ENCODE results near the gene ZDHHC8.

DNA sequence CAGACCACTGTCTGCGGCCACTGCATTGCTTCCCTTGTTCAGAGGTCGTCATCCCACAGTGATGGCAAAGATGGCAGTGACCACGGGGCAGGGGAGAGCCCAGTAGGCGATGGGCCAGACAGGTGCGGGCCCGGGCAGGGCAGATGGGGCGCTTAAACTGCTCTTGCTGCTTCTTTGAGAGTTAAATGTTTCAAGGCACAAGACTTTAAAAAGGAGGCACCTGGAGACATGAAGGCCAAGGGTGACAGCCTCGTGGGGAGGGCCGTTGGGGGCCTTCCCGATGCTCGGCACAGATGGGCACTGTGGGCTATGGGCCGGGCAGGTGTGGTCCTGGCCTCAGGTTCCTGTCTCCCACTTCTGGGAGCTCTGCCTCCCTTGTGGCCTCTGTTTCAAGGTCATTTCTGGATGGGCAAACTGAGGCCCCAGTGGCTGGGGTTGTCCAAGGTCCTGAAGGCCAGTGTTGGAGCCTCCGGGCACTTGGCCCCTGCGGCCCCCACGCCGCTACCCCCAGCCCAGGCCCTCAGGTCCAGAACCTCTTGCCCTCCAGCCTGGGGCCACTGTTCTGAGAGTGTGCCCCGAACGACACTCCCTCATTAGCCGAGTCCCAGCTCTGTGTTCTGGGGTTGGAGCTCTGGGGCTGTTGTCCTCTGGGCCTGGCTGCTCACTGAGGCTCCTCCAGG, 36.2 kb downstream of the ZDHHC8 start:
- TF ChIP-seq POLR2A (IDR thresholded peaks at IDR 0.05) (no peak), POLR2AphosphoS5 (IDR thresholded peaks at IDR 0.05) (no peak), EP300 (IDR thresholded peaks at IDR 0.05) (no peak)
- TF ChIP-seq, protein P1, sequence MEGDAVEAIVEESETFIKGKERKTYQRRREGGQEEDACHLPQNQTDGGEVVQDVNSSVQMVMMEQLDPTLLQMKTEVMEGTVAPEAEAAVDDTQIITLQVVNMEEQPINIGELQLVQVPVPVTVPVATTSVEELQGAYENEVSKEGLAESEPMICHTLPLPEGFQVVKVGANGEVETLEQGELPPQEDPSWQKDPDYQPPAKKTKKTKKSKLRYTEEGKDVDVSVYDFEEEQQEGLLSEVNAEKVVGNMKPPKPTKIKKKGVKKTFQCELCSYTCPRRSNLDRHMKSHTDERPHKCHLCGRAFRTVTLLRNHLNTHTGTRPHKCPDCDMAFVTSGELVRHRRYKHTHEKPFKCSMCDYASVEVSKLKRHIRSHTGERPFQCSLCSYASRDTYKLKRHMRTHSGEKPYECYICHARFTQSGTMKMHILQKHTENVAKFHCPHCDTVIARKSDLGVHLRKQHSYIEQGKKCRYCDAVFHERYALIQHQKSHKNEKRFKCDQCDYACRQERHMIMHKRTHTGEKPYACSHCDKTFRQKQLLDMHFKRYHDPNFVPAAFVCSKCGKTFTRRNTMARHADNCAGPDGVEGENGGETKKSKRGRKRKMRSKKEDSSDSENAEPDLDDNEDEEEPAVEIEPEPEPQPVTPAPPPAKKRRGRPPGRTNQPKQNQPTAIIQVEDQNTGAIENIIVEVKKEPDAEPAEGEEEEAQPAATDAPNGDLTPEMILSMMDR (IDR thresholded peaks at IDR 0.05) = no peak
